GM12891 (cell line): ENCODE data around the gene FAM221B.

Experiments
- POLR2AphosphoS5 ChIP-seq: IDR thresholded peaks from 2 replicates; pipeline ENCODE4 v1.6.1; 2011; ENCODE audit warnings: low read depth, low read length, control low read depth
- POU2F2 ChIP-seq: IDR thresholded peaks from 2 replicates; pipeline ENCODE4 v1.6.1; 2011; ENCODE audit warnings: low read depth, mild to moderate bottlenecking, control low read depth, low read length, moderate library complexity

DNA sequence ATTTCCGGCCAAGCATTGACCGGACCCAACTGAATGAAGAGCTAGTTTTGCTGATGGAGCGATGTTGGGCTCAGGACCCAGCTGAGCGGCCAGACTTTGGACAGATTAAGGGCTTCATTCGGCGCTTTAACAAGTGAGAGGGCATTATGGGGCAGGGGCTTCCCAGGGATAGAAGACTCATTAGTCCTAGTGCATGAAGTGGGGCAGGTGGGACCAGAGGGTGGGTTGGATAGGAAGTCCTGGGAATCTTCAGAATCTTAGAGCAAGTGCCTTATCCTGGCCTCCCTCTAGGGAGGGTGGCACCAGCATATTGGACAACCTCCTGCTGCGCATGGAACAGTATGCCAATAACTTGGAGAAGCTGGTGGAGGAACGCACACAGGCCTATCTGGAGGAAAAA is 22.4 kb downstream of the FAM221B start:
- TF ChIP-seq POU2F2 (no peak), POLR2AphosphoS5 (no peak)
